Endothelial cell of umbilical vein (primary cell): ENCODE measurements around the gene C1orf198. TPM values are rescaled to one million over a fixed set of nuclear protein-coding genes. Genes with fewer than 3 reads are reported as not detected.

ENCODE experiments used
- BruUV-seq: library from RNA; stranded (reverse); fragments of 400-500 nt; replicated peaks from 2 replicates; lab custom pipeline; 2021; lab: Mats Ljungman, UMichigan
- CTCF ChIA-PET: fragments of 300-600, 350-600 bp; sonication (Branson Sonifier 250); formaldehyde crosslinking; loops from one replicate; lab custom pipeline; 2021; ENCODE audit warnings: antibody characterized with exemption, inconsistent platforms; lab: Charles Lee
- POLR2A ChIA-PET: fragments of 300-600, 350-600 bp; sonication (Branson Sonifier 250); formaldehyde crosslinking; loops from one replicate; lab custom pipeline; 2021; ENCODE audit warnings: antibody characterized with exemption, inconsistent platforms; lab: Charles Lee
- DNase-seq: peaks from one replicate; pipeline ENCODE4 v3.0.0-alpha.2; 2011; ENCODE audit warnings: low read depth, low spot score
- FAIRE-seq: peaks from 2 replicates; lab custom pipeline; 2011; peaks lifted over from hg19 to GRCh38; lab: Jason Lieb, UNC
- H2AFZ ChIP-seq: 2 replicates; pipeline ENCODE4 v1.6.0; 2012; ENCODE audit warnings: low read depth, low read length, control low read depth, inconsistent platforms
- H3K27ac ChIP-seq: 2 replicates; pipeline ENCODE4 v1.5.1; 2011; ENCODE audit warnings: low read depth, mild to moderate bottlenecking, control low read depth, low read length, moderate library complexity; ENCODE audit not compliant: insufficient read depth
- H3K27me3 ChIP-seq, 2 experiments: 2 replicates each; pipeline versions ENCODE4 v1.6.0 to v1.6.1; 2011; ENCODE audit warnings: low read length in 2 of 2, mixed read lengths in 1 of 2; ENCODE audit not compliant: control insufficient read depth in 2 of 2, insufficient read depth in 2 of 2
- H3K36me3 ChIP-seq, 2 experiments: 2 replicates in 1 of 2; 3 replicates in 1 of 2; pipeline ENCODE4 v1.5.1; 2011; ENCODE audit warnings: low read length in 2 of 2, mild to moderate bottlenecking in 1 of 2, moderate library complexity in 1 of 2; ENCODE audit not compliant: control insufficient read depth in 2 of 2, insufficient read depth in 2 of 2; ENCODE audit errors: extremely low read depth in 1 of 2
- H3K4me1 ChIP-seq: 3 replicates; pipeline ENCODE4 v1.5.1; 2011; ENCODE audit warnings: mild to moderate bottlenecking, low read length; ENCODE audit not compliant: control insufficient read depth, insufficient read depth; ENCODE audit errors: extremely low read depth
- H3K4me2 ChIP-seq: 2 replicates; pipeline ENCODE4 v1.6.1; 2011; ENCODE audit warnings: low read length, control low read depth, mixed read lengths; ENCODE audit not compliant: insufficient read depth
- H3K4me3 ChIP-seq, 3 experiments: fragments of 200-600 bp in 1 of 3; sonication (generic), shearing (Covaris generic) in 1 of 3; replicated peaks in 1 of 3; 2 replicates each; pipeline ENCODE4 v1.5.1; 2011 to 2016; ENCODE audit warnings: control low read depth in 3 of 3, low read length in 3 of 3, mild to moderate bottlenecking in 2 of 3, inconsistent platforms in 1 of 3, low read depth in 1 of 3, moderate library complexity in 1 of 3; ENCODE audit not compliant: insufficient read depth in 1 of 3
- H3K79me2 ChIP-seq: 2 replicates; pipeline ENCODE4 v1.6.0; 2012; ENCODE audit warnings: low read length, inconsistent platforms; ENCODE audit not compliant: control insufficient read depth, insufficient read depth
- H3K9ac ChIP-seq: replicated peaks from 2 replicates; pipeline ENCODE3; 2011; ENCODE audit warnings: low read length, control low read depth; ENCODE audit not compliant: insufficient read depth; ENCODE audit errors: extremely low read depth
- H3K9me1 ChIP-seq: replicated peaks from 3 replicates; pipeline ENCODE4 v1.6.0; 2011; ENCODE audit warnings: mild to moderate bottlenecking, low read length; ENCODE audit not compliant: control insufficient read depth, insufficient read depth; ENCODE audit errors: extremely low read depth
- H3K9me3 ChIP-seq: replicated peaks from 2 replicates; pipeline ENCODE4 v1.5.1; 2012; ENCODE audit warnings: low read length, inconsistent platforms; ENCODE audit not compliant: control insufficient read depth, insufficient read depth
- H4K20me1 ChIP-seq: replicated peaks from 2 replicates; pipeline ENCODE3; 2011; ENCODE audit warnings: mild to moderate bottlenecking, low read length; ENCODE audit not compliant: control insufficient read depth, insufficient read depth; ENCODE audit errors: extremely low read depth
- CTCF ChIP-seq, 2 donors: IDR thresholded peaks; 1 replicate in 1 of 2; 2 replicates in 1 of 2; pipeline ENCODE4 v1.5.1; 2011; ENCODE audit warnings: low read length in 2 of 2, mild to moderate bottlenecking in 2 of 2, moderate library complexity in 2 of 2, control low read depth in 1 of 2, inconsistent platforms in 1 of 2, low read depth in 1 of 2; ENCODE audit not compliant: insufficient read depth in 1 of 2; ENCODE audit errors: extremely low read depth in 1 of 2
- EZH2 ChIP-seq: IDR thresholded peaks from 2 replicates; pipeline ENCODE4 v1.6.1; 2012; ENCODE audit warnings: borderline replicate concordance, low read depth, mild to moderate bottlenecking, moderate library complexity, low read length, inconsistent platforms; ENCODE audit not compliant: severe bottlenecking
- FOS ChIP-seq: IDR thresholded peaks from 2 replicates; pipeline ENCODE4 v1.6.1; 2011; ENCODE audit warnings: mild to moderate bottlenecking, low read length, moderate library complexity, borderline replicate concordance; ENCODE audit not compliant: insufficient read depth
- POLR2AphosphoS5 ChIP-seq: IDR thresholded peaks from 2 replicates; pipeline ENCODE4 v1.6.1; 2012; ENCODE audit warnings: low read depth, mild to moderate bottlenecking, control low read depth, low read length, moderate library complexity; ENCODE audit not compliant: insufficient read depth
- dilution Hi-C: fragments of 300-500 bp; cut with MboI; formaldehyde crosslinking; loops from one replicate; pipeline ENCODE4 v1.15.0; 2019; ENCODE audit warnings: low sequenced_read_pairs; ENCODE audit not compliant: extremely low pct_ligation_motif_present
- intact Hi-C: fragments of 100-400 bp; cut with micrococcal nuclease; formaldehyde crosslinking; loops from one replicate; pipeline ENCODE4 v1.10.0; 2022
- polyA plus RNA-seq, 4 experiments: library from polyadenylated mRNA; depleted of rRNA in 3 of 4; stranded (reverse) in 3 of 4; unstranded in 1 of 4; fragments of >200 nt; gene quantifications; 2 replicates each; pipeline versions ENCODE4 v1.2.1 to v1.2.3, GENCODE V29; 2011 to 2012; ENCODE audit warnings: missing spikeins in 1 of 4
- total RNA-seq: library from RNA; stranded (reverse); gene quantifications from 2 replicates; pipeline ENCODE4 v1.2.3, GENCODE V29; 2021

C1orf198 gene
- total and polyA plus RNA-seq, 2 donors (not counting 3 experiments of a cell fraction or from before 2014, with no cell fraction given): 21.2 to 29.2 TPM

GRCh38 chr1:230910755-230911117 lies 42.4 kb upstream of the C1orf198 start:
- dilution Hi-C loops (no loop called here), intact Hi-C loops (no loop called here)
- Histone ChIP-seq H3K27me3 (no peaks in the 10 kb centered on the region), H2AFZ (no peak overlapping the region), H3K27ac (no peak overlapping the region), H3K4me1 (peaks cover 2% of the 10 kb centered on the region), H3K4me3 (no peak overlapping the region), H3K9me1 (no peaks in the 10 kb centered on the region), H3K9ac (no peak overlapping the region), H3K9me3 (no peaks in the 10 kb centered on the region), H3K79me2 (no peaks in the 10 kb centered on the region), H4K20me1 (no peaks in the 10 kb centered on the region), H3K4me2 (no peak overlapping the region), H3K36me3 (peaks cover 2 to 11% of the 10 kb centered on the region in 2 experiments)
- DNase-seq (no peak), FAIRE-seq (no peak)
- CTCF ChIA-PET: interaction anchor here (1.4 to 1.5 kb wide), 2 partner anchors 14 to 181 kb away, joined by 3 to 4 read pairs; no protein-coding TSS in a partner anchor
- POLR2A ChIA-PET: no interaction called here
- BruUV-seq: no TSS peak
- no peak for TF ChIP-seq POLR2AphosphoS5
- TF ChIP-seq EZH2: no peak
- TF ChIP-seq CTCF (IDR thresholded peaks at IDR 0.05; ENCODE audit: extremely low read depth in 1 of 2, insufficient read depth in 1 of 2, low read depth in 1 of 2, low read length in 2 of 2): no peak
- no peak for TF ChIP-seq FOS
